ENCODE results near the gene TRMT44.
"Not testable (repeated sequence)": the region's sequence is repeated elsewhere in the genome, so short reads cannot be mapped to it uniquely, and the experiment has no call there.

TRMT44 gene

GRCh38 chr4:8407316-8407715 is 33.3 kb upstream of the TRMT44 start:
- DNase-seq (ENCODE audit: low spot score): no peak

GRCh38 chr4:8407756-8408155 is 32.8 kb upstream of the TRMT44 start:
- no peak for DNase-seq (ENCODE audit: low spot score)

GRCh38 chr4:8409264-8410065 is 31.1 kb upstream of the TRMT44 start:
- DNase-seq (ENCODE audit: low spot score): no peak

- DNase-seq (ENCODE audit: low spot score): no peak
Measured at GRCh38 chr4:8410066-8410625, 30.4 kb upstream of the TRMT44 start.

GRCh38 chr4:8410641-8411271 is 29.8 kb upstream of the TRMT44 start:
- DNase-seq (ENCODE audit: low spot score): no peak

GRCh38 chr4:8411351-8412180 is 29.0 kb upstream of the TRMT44 start:
- DNase-seq (ENCODE audit: low spot score): no peak

GRCh38 chr4:8412288-8412687 is 28.3 kb upstream of the TRMT44 start:
- DNase-seq (ENCODE audit: low spot score): no peak

- DNase-seq (ENCODE audit: low spot score): no peak
Measured at GRCh38 chr4:8414377-8414776, 26.2 kb upstream of the TRMT44 start.

GRCh38 chr4:8417071-8417614 is 23.4 kb upstream of the TRMT44 start:
- no peak for DNase-seq (ENCODE audit: low spot score)

GRCh38 chr4:8419222-8420041 is 21.1 kb upstream of the TRMT44 start:
- no peak for DNase-seq (ENCODE audit: low spot score)

GRCh38 chr4:8420151-8420550 is 20.4 kb upstream of the TRMT44 start:
- DNase-seq (ENCODE audit: low spot score): not testable (repeated sequence)

- DNase-seq (ENCODE audit: low spot score): no peak
Measured at GRCh38 chr4:8422327-8422726, 18.2 kb upstream of the TRMT44 start.

GRCh38 chr4:8422786-8423185 is 17.8 kb upstream of the TRMT44 start:
- no peak for DNase-seq (ENCODE audit: low spot score)

GRCh38 chr4:8427262-8427661 is 13.3 kb upstream of the TRMT44 start:
- DNase-seq (ENCODE audit: low spot score): no peak

GRCh38 chr4:8427761-8428287 is 12.8 kb upstream of the TRMT44 start:
- peak; percentile 55 for DNase-seq (ENCODE audit: low spot score)

- peak; percentile 84 for DNase-seq (ENCODE audit: low spot score)
Measured at GRCh38 chr4:8428288-8429097, 12.1 kb upstream of the TRMT44 start.

GRCh38 chr4:8431553-8431952 is 9.0 kb upstream of the TRMT44 start:
- no peak for DNase-seq (ENCODE audit: low spot score)

GRCh38 chr4:8433136-8433535 is 7.4 kb upstream of the TRMT44 start:
- no peak for DNase-seq (ENCODE audit: low spot score)

- no peak for DNase-seq (ENCODE audit: low spot score)
Measured at GRCh38 chr4:8434251-8435073, 6.1 kb upstream of the TRMT44 start.
